Osteoblast (primary cell): ENCODE results near the gene CST5. TPM values are rescaled to one million over a fixed set of nuclear protein-coding genes. Genes with fewer than 3 reads are reported as not detected.
"Not testable (repeated sequence)": the region's sequence is repeated elsewhere in the genome, so short reads cannot be mapped to it uniquely, and the experiment has no call there.

ENCODE experiments used
- DNase-seq: peaks from one replicate; pipeline ENCODE4 v3.0.0; 2011; ENCODE audit warnings: low spot score, mixed read lengths; ENCODE audit not compliant: insufficient read length; ENCODE audit errors: missing footprints
- H2AFZ ChIP-seq: 2 replicates; pipeline ENCODE4 v1.6.0; 2011; ENCODE audit warnings: mild to moderate bottlenecking, low read length
- H3K27ac ChIP-seq: 2 replicates; pipeline ENCODE4 v1.5.1; 2011; ENCODE audit warnings: mild to moderate bottlenecking, low read depth, low read length, moderate library complexity
- H3K27me3 ChIP-seq: 2 replicates; pipeline ENCODE4 v1.6.0; 2012; ENCODE audit warnings: mild to moderate bottlenecking, control low read depth, inconsistent platforms, low read length, moderate library complexity; ENCODE audit not compliant: insufficient read depth
- H3K36me3 ChIP-seq: 2 replicates; pipeline ENCODE4 v1.5.1; 2011; ENCODE audit warnings: mild to moderate bottlenecking, low read length, control low read depth, moderate library complexity; ENCODE audit not compliant: insufficient read depth
- H3K4me1 ChIP-seq: 2 replicates; pipeline ENCODE4 v1.5.1; 2011; ENCODE audit warnings: mild to moderate bottlenecking, low read length, control low read depth, moderate library complexity; ENCODE audit not compliant: insufficient read depth
- H3K4me2 ChIP-seq: 2 replicates; pipeline ENCODE4 v1.6.0; 2011; ENCODE audit warnings: mild to moderate bottlenecking, low read length; ENCODE audit not compliant: insufficient read depth
- H3K4me3 ChIP-seq: fragments of 200-600 bp; sonication (generic); 3 replicates; pipeline ENCODE4 v1.5.1; 2012; ENCODE audit warnings: mild to moderate bottlenecking, low read length, inconsistent platforms; ENCODE audit not compliant: insufficient read depth
- H3K79me2 ChIP-seq: 2 replicates; pipeline ENCODE4 v1.6.0; 2012; ENCODE audit warnings: mild to moderate bottlenecking, low read length, control low read depth, inconsistent platforms; ENCODE audit not compliant: insufficient read depth
- H3K9me3 ChIP-seq: 2 replicates; pipeline ENCODE4 v1.5.1; 2011; ENCODE audit warnings: low read depth, low read length, control low read depth
- H4K20me1 ChIP-seq: 2 replicates; pipeline ENCODE4 v1.6.0; 2012; ENCODE audit warnings: mild to moderate bottlenecking, low read length, control low read depth; ENCODE audit not compliant: insufficient read depth
- total RNA-seq: library from RNA; depleted of rRNA; stranded (reverse); fragments of >200 nt; gene quantifications from 2 replicates; pipeline ENCODE4 v1.2.3, GENCODE V29; 2012
- TF ChIP-seq, protein P1 (sequence below): IDR thresholded peaks from 2 replicates; pipeline ENCODE4 v1.5.1; 2011; ENCODE audit warnings: mild to moderate bottlenecking, low read depth, low read length, moderate library complexity; ENCODE audit errors: extremely low read depth

The CST5 gene
- total RNA-seq, 1 donor = not detected

DNA sequence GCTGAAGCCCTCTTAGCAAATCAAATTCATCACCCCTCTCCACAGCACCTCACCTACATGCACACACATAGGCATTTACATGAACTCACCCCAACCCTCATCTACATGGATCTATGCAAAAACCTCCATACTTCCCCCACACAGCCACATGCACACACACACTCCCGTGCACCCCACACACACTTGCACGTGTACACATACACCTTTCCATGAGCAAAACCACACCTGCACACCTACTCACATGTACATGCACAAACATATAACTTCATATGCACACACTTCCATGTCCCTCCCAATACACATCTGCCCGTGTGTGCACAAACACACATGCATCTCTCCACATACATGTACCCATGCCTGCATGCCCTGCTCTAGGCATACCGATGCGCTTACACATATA, 23.3 kb downstream of the CST5 start:
- Histone ChIP-seq H3K9me3 (no peaks in the 10 kb centered on the region), H3K4me2 (no peak overlapping the region), H3K27ac (no peak overlapping the region), H4K20me1 (no peaks in the 10 kb centered on the region), H3K36me3 (no peaks in the 10 kb centered on the region), H3K4me1 (no peaks in the 10 kb centered on the region), H3K27me3 (no peaks in the 10 kb centered on the region), H3K4me3 (no peak overlapping the region), H2AFZ (no peak overlapping the region), H3K79me2 (no peaks in the 10 kb centered on the region)
- TF ChIP-seq, protein P1, sequence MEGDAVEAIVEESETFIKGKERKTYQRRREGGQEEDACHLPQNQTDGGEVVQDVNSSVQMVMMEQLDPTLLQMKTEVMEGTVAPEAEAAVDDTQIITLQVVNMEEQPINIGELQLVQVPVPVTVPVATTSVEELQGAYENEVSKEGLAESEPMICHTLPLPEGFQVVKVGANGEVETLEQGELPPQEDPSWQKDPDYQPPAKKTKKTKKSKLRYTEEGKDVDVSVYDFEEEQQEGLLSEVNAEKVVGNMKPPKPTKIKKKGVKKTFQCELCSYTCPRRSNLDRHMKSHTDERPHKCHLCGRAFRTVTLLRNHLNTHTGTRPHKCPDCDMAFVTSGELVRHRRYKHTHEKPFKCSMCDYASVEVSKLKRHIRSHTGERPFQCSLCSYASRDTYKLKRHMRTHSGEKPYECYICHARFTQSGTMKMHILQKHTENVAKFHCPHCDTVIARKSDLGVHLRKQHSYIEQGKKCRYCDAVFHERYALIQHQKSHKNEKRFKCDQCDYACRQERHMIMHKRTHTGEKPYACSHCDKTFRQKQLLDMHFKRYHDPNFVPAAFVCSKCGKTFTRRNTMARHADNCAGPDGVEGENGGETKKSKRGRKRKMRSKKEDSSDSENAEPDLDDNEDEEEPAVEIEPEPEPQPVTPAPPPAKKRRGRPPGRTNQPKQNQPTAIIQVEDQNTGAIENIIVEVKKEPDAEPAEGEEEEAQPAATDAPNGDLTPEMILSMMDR = no peak
- no peak for DNase-seq

DNA sequence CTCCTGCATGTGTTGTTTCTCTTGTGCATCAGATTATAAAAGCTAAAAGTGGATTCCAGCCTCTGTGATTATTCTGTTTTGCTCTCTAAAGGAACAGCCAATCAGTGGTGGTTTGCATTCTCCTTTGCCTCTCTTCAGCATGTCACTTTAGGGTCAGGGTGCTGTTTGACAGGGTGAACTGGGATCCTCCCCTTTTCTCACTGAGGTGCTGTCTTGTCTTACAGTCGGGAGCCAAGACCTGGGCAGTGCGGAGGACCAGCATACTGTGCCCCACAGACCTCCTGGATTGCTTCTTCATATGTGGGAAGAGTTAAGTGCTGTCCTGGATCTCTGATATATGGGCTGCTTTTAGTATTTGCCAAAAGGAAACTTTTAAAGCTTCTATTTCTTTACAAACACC, 37.9 kb downstream of the CST5 start:
- no peak for DNase-seq
- Histone ChIP-seq H3K27me3 (no peaks in the 10 kb centered on the region), H3K36me3 (no peaks in the 10 kb centered on the region), H3K4me1 (no peaks in the 10 kb centered on the region), H3K4me2 (no peak overlapping the region), H2AFZ (no peak overlapping the region), H3K27ac (no peak overlapping the region), H4K20me1 (no peaks in the 10 kb centered on the region), H3K79me2 (no peaks in the 10 kb centered on the region), H3K4me3 (no peak overlapping the region), H3K9me3 (no peaks in the 10 kb centered on the region)
- TF ChIP-seq, protein P1 = no peak

DNA sequence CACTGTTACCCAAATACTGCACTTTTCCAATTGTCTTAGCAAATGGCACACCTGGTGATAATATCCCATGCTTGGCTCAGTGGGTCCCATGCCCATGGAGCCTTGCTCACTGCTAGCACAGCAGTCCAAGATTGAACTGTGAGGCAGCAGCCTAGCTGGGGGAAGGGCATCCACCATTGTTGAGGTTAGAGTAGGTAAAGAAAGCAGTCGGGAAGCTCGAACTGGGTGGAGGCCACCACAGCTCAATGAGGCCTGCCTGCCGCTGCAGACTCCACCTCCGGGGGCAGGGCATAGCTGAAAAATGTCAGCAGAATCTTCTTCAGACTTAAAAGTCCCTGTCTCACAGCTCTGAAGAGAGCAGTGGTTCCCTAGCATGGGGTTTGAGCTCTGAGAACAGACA, 43.8 kb downstream of the CST5 start:
- H3K27me3 ChIP-seq = no peaks in the 10 kb centered on the region
- no peaks in the 10 kb centered on the region for H3K79me2 ChIP-seq
- H3K27ac ChIP-seq = no peak overlapping the region
- H4K20me1 ChIP-seq = no peaks in the 10 kb centered on the region
- no peaks in the 10 kb centered on the region for H3K36me3 ChIP-seq
- no peak for DNase-seq
- no peak overlapping the region for H2AFZ ChIP-seq
- no peak overlapping the region for H3K4me3 ChIP-seq
- H3K4me2 ChIP-seq = no peak overlapping the region
- no peaks in the 10 kb centered on the region for H3K9me3 ChIP-seq
- TF ChIP-seq, protein P1 = no peak
- peaks cover 6% of the 10 kb centered on the region for H3K4me1 ChIP-seq

DNA sequence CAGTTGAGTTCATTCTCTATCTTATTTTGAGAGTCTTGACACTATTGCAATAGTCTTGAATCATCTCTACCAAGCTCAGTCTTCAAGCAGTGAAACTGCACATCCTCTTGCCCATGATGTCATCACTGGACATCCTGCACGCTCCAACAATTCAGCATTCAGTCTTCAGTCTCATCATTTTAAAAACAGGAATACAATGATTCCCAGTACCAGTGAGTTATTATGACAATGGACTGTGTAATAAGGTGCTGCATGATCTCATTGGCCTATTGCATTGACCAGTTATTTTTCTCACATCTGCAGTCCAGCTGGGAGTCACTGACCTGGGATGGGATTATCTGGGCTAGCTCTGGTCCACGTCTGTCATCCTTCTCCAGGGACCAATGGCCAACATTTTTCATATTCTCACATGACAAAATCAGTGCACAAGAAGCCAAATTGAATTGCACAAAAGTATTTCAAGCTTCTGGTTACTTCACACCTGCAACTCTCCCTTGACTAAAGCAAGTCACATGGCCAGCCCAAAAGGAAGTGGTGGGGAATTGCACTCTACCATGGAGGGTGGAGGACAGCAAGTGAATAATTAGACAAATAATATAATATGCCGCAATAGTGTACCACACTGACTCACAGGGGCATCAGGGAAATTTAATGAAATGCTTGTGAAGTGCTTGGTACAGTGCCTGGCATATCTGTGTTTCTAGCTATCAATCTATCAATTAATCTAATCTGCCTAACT, 46.6 kb downstream of the CST5 start:
- no peaks in the 10 kb centered on the region for H3K9me3 ChIP-seq
- no peak overlapping the region for H3K4me3 ChIP-seq
- H4K20me1 ChIP-seq = no peaks in the 10 kb centered on the region
- H3K27ac ChIP-seq = no peak overlapping the region
- TF ChIP-seq, protein P1 = no peak
- H3K36me3 ChIP-seq = no peaks in the 10 kb centered on the region
- no peak overlapping the region for H3K4me2 ChIP-seq
- DNase-seq = no peak
- H3K27me3 ChIP-seq = no peaks in the 10 kb centered on the region
- H3K79me2 ChIP-seq = no peaks in the 10 kb centered on the region
- no peak overlapping the region for H2AFZ ChIP-seq
- H3K4me1 ChIP-seq = peaks cover 6% of the 10 kb centered on the region

DNA sequence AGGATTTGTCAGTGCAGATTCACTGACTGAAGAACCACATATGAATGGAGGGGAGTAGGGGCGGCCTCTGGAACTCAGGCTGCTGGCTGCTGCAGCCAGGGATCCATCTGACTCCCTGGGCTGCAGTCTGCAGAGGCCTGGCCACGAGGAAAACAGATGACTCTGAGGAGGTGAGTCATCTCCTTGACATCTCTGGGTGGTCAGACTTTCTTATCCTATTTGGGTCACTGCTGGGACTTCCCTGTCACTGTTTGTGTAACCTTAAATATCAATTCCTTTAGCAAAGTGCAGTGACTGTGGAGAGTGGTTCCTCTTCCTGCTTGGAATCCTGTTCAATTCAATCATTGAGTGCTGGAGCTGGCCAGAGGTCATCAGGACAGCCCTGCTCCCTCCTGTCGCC, 47.6 kb downstream of the CST5 start:
- H3K27ac ChIP-seq, H3K4me3 ChIP-seq, H3K79me2 ChIP-seq, H3K4me2 ChIP-seq, H3K4me1 ChIP-seq, H3K27me3 ChIP-seq, H3K9me3 ChIP-seq, H2AFZ ChIP-seq, H4K20me1 ChIP-seq, H3K36me3 ChIP-seq: not testable (repeated sequence)
- DNase-seq = peak; percentile 74
